Left lung (tissue), 10 donors: ENCODE results near the gene NANP. TPM values are rescaled to one million over a fixed set of nuclear protein-coding genes. Genes with fewer than 3 reads are reported as not detected.
"Not testable (repeated sequence)": the region's sequence is repeated elsewhere in the genome, so short reads cannot be mapped to it uniquely, and the experiment has no call there.

ENCODE experiments used
- ATAC-seq: fragments of 200-7000 bp; cut with Tn5 transposase; one replicate; pipeline ENCODE4 v1.9.1; 2020; ENCODE audit warnings: moderate library complexity
- DNase-seq, 4 donors: peaks; one replicate each; pipeline ENCODE4 v3.0.0-alpha.2; 2013 to 2020
- H3K27ac ChIP-seq, 2 donors: fragments of 200-600 bp; sonication (generic) in 1 of 2; one replicate each; pipeline versions ENCODE4 v1.5.0 to v1.8.0; 2020 to 2021
- H3K27me3 ChIP-seq, 2 donors: fragments of 200-600 bp; sonication (generic) in 1 of 2; one replicate each; pipeline versions ENCODE4 v1.5.0 to v1.8.0; 2020 to 2021
- H3K36me3 ChIP-seq, 2 donors: fragments of 200-600 bp; sonication (generic) in 1 of 2; one replicate each; pipeline versions ENCODE4 v1.5.0 to v1.8.0; 2020 to 2021
- H3K4me1 ChIP-seq, 2 donors: fragments of 200-600 bp; one replicate each; pipeline ENCODE4 v1.8.0; 2021
- H3K4me3 ChIP-seq, 2 donors: fragments of 200-600 bp; sonication (generic) in 1 of 2; one replicate each; pipeline versions ENCODE4 v1.5.0 to v1.8.0; 2020 to 2021; ENCODE audit warnings: mild to moderate bottlenecking in 1 of 2
- H3K9me3 ChIP-seq, 2 donors: fragments of 200-600 bp; sonication (generic) in 1 of 2; one replicate each; pipeline versions ENCODE4 v1.5.0 to v1.8.0; 2020 to 2021
- CTCF ChIP-seq, 2 donors: fragments of 200-600 bp; sonication (generic) in 1 of 2; IDR thresholded peaks; one replicate each; pipeline versions ENCODE4 v1.5.0 to v1.8.0; 2021; ENCODE audit warnings: antibody characterized with exemption in 2 of 2
- intact Hi-C, 2 donors: fragments of 100-400 bp; cut with DNase I; formaldehyde crosslinking; loops; one replicate each; pipeline versions ENCODE4 v1.11.2 to v1.14.2; 2022
- polyA plus RNA-seq, 6 donors: library from polyadenylated mRNA; unstranded; fragments of 120-200 nt; gene quantifications; one replicate each; pipeline ENCODE4 v1.2.1, GENCODE V29; 2013; ENCODE audit not compliant: insufficient read length in 6 of 6
- total RNA-seq, 2 donors: library from RNA; stranded (reverse); fragmentation: NEBNext Ultra II Directional; extraction: Animal tissue kit (Norgen Biotek cat#: 25700); gene quantifications; one replicate each; pipeline ENCODE4 v1.2.1, GENCODE V29; 2021
- donor health status: DM: no; HTN: yes; CAD: no.
- donor health status: DM: no; HTN: no; CAD: no.

NANP gene
- total and polyA plus RNA-seq, 8 donors, result 4.1 to 7.4 (median 4.9) TPM

GRCh38 chr20:25608774-25609173, 15.0 kb downstream of the NANP start:
- intact Hi-C loops, result no loop called here
- peaks cover 0 to 9% of the 10 kb centered on the region in 2 donors for H3K36me3 ChIP-seq
- H3K27me3 ChIP-seq, result no peaks in the 10 kb centered on the region
- TF ChIP-seq CTCF (IDR thresholded peaks at IDR 0.05), result no peak
- DNase-seq (no peak), ATAC-seq (no peak)
- H3K27ac ChIP-seq, result no peak overlapping the region
- no peak overlapping the region for H3K4me3 ChIP-seq
- no peaks in the 10 kb centered on the region for H3K4me1 ChIP-seq
- H3K9me3 ChIP-seq, result no peaks in the 10 kb centered on the region

GRCh38 chr20:25606094-25606695, 17.6 kb downstream of the NANP start:
- no peaks in the 10 kb centered on the region for H3K27me3 ChIP-seq
- no peak for TF ChIP-seq CTCF (IDR thresholded peaks at IDR 0.05)

GRCh38 chr20:25605148-25605547, 18.7 kb downstream of the NANP start:
- Histone ChIP-seq H3K36me3 (no peaks in the 10 kb centered on the region), H3K27me3 (no peaks in the 10 kb centered on the region), H3K4me3 (no peak overlapping the region), H3K4me1 (no peaks in the 10 kb centered on the region), H3K27ac (no peak overlapping the region), H3K9me3 (no peaks in the 10 kb centered on the region)
- intact Hi-C loops, result no loop called here
- DNase-seq (no peak), ATAC-seq (no peak)
- no peak for TF ChIP-seq CTCF (IDR thresholded peaks at IDR 0.05)

More at GRCh38 chr20:25606094-25606695, 17.6 kb downstream of the NANP start:
- intact Hi-C loops, result no loop called here
- Histone ChIP-seq H3K4me3 (no peak overlapping the region), H3K27ac (no peak overlapping the region), H3K36me3 (no peaks in the 10 kb centered on the region), H3K9me3 (no peaks in the 10 kb centered on the region), H3K4me1 (no peaks in the 10 kb centered on the region)
- DNase-seq, result no peak
- no peak for ATAC-seq

GRCh38 chr20:25604611-25605010, 19.2 kb downstream of the NANP start:
- H3K4me1 ChIP-seq, result no peaks in the 10 kb centered on the region
- no peak for DNase-seq
- H3K27ac ChIP-seq, result no peak overlapping the region
- H3K9me3 ChIP-seq, result no peaks in the 10 kb centered on the region
- no peaks in the 10 kb centered on the region for H3K36me3 ChIP-seq
- no peak for ATAC-seq
- no peak for TF ChIP-seq CTCF (IDR thresholded peaks at IDR 0.05)
- intact Hi-C loops, result no loop called here
- H3K4me3 ChIP-seq, result no peak overlapping the region
- H3K27me3 ChIP-seq, result no peaks in the 10 kb centered on the region

- intact Hi-C loops, H3K27ac ChIP-seq, DNase-seq, H3K4me3 ChIP-seq, H3K4me1 ChIP-seq, ATAC-seq, H3K27me3 ChIP-seq, H3K36me3 ChIP-seq, H3K9me3 ChIP-seq: not testable (repeated sequence)
Measured at GRCh38 chr20:25602914-25603309, 20.9 kb downstream of the NANP start.

GRCh38 chr20:25602191-25602913, 21.5 kb downstream of the NANP start:
- H3K36me3 ChIP-seq, H3K4me1 ChIP-seq, H3K27me3 ChIP-seq, H3K27ac ChIP-seq, DNase-seq, H3K9me3 ChIP-seq, ATAC-seq, H3K4me3 ChIP-seq, intact Hi-C loops: not testable (repeated sequence)
